GM12864 (cell line): ENCODE results near the gene FSD1.
"Not testable (repeated sequence)": the region's sequence is repeated elsewhere in the genome, so short reads cannot be mapped to it uniquely, and the experiment has no call there.

Source experiments
- DNase-seq: peaks from one replicate; pipeline ENCODE4 v3.0.0-alpha.2; 2011; ENCODE audit warnings: low read depth
- H3K4me3 ChIP-seq: 2 replicates; pipeline ENCODE4 v1.5.1; 2011; ENCODE audit warnings: mild to moderate bottlenecking, low read depth, low read length, control low read depth
- CTCF ChIP-seq: IDR thresholded peaks from 2 replicates; pipeline ENCODE4 v1.5.1; 2011; ENCODE audit warnings: low read depth, mild to moderate bottlenecking, moderate library complexity, low read length, control low read depth, inconsistent platforms; ENCODE audit errors: missing control alignments

Gene FSD1

GRCh38 chr19:4346020-4346383 is 41.6 kb downstream of the FSD1 start:
- no peak for TF ChIP-seq CTCF
- no peak for DNase-seq
- no peak overlapping the region for H3K4me3 ChIP-seq

GRCh38 chr19:4347521-4347920 is 43.1 kb downstream of the FSD1 start:
- DNase-seq, result no peak

GRCh38 chr19:4349225-4349624 is 44.8 kb downstream of the FSD1 start:
- H3K4me3 ChIP-seq, DNase-seq: not testable (repeated sequence)

More at GRCh38 chr19:4347521-4347920, 43.1 kb downstream of the FSD1 start:
- no peak overlapping the region for H3K4me3 ChIP-seq
- TF ChIP-seq CTCF, result no peak

- no peak for DNase-seq
- H3K4me3 ChIP-seq, result no peak overlapping the region
Measured at GRCh38 chr19:4350111-4350510, 45.7 kb downstream of the FSD1 start.

GRCh38 chr19:4350726-4351125 is 46.3 kb downstream of the FSD1 start:
- no peak for DNase-seq
- no peak for TF ChIP-seq CTCF
- H3K4me3 ChIP-seq, result no peak overlapping the region

More at GRCh38 chr19:4350111-4350510, 45.7 kb downstream of the FSD1 start:
- no peak for TF ChIP-seq CTCF

GRCh38 chr19:4352701-4353121 is 48.3 kb downstream of the FSD1 start:
- no peak overlapping the region for H3K4me3 ChIP-seq
- DNase-seq, result no peak
- peak; percentile 72 for TF ChIP-seq CTCF

- DNase-seq, result no peak
Measured at GRCh38 chr19:4354282-4354681, 49.9 kb downstream of the FSD1 start.

More at GRCh38 chr19:4354282-4354681, 49.9 kb downstream of the FSD1 start:
- H3K4me3 ChIP-seq, result no peak overlapping the region
- no peak for TF ChIP-seq CTCF
